Measurements from ENCODE around the gene POC1A.

The POC1A gene

DNA sequence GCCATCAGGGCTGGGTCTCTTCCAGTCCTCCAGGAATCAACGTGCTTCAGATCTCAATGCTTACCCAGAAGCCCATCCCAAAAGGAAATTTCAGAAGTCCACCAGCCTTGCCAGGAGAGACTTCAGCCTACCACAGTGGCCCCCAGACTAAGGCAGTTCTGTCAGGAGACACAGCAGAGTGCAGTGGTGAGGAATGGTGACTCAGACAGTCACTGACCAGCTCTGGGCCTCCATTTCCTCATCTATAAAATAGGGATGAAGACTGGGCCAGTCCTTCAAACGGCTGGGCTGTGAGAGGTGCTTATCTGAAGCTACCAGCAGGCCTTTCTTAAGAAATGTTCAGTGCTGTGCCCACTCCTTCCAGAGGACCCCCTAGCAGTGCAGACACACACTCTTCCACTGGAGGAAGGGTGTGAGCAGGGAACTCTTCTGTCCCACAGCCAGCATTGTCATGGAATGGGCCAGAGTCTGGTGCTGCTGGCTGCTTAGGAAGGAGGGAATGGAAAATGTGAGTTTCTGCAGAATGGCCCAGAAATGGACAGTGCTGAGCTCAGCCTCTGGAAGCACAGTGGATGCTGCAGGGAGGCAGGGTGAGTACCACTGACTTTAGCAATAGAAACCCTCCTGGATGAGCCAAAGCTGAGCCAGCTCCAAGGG, 56.2 kb downstream of the POC1A start:
- DNase-seq, result no peak

DNA sequence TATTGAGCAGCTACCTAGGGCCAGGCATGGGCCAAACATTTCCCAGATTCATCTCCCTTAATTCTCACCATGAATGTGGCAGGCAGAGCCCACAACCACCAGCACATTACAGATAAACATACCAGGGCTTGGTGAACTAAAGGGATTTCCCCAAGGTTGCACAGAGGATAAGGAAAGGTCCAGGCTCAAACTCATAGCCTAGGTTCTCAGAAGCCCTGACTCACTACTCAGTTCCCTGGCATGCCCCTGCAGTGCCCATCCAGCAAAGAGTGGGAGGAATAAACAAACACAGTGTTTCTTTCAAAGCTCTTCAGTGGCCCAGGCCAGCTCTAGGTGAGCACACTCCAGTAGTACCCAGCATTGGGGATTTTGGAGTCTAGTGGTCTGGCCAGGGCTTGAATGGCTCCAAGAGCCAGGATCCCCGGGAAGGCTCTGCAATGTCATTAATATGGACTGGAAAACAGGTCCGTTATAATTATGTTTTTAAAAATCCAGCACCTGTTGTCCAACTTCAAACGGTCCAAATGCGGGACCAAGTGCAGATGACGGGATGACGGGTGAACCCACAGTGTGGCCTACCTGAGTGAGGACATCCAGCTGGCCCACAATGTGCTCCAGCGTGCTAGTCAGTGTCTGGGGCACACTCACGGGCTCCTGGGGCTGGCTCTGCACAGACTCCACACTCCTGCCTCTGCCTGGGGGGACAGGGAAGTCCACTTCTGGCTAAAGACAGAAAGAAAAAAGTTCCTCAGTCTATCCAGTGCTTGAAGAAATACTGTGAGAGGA, 58.0 kb downstream of the POC1A start:
- DNase-seq, result no peak

DNA sequence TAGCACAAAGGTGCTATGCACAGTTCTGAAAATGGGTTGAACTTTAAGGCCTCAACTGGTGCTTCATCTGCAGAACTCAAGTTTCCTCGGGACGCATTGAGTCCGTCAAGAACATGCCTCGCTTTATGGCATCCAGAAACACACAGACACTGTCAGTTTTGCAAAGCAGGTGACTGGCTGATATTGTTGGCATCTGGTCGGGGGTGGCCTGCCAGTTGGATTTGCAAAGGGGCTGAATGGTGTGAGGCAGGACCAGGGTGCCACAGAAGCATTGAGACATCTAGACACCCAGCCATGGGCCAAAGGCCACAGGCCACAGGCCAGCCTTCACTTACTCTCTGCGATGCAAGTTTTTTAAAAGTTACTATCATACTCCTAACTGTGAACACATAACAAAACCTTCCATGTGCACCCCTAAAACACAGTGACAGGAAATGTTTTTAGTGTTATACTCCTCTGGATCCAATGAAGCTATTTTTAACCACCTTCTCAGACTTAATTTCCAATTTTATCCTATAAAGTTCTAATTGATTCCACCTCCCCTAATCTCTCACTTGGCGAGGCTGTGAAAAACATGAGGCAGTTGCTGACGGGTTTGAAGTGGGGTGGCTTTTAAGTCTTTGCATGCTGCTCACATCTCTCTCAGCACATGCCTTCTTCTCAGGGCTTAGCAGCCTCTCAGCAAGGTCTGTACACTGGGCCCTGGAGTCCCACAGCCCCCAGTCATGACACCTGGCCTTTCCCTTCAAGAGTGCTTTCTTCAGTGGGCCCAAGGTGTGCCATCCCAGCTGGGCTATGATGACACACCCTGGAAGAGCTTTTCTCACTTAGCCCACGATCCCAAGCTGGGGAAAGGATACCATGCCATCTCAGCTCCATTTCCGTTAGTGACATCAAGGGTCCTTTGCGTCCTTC, 59.4 kb downstream of the POC1A start:
- DNase-seq, result no peak

DNA sequence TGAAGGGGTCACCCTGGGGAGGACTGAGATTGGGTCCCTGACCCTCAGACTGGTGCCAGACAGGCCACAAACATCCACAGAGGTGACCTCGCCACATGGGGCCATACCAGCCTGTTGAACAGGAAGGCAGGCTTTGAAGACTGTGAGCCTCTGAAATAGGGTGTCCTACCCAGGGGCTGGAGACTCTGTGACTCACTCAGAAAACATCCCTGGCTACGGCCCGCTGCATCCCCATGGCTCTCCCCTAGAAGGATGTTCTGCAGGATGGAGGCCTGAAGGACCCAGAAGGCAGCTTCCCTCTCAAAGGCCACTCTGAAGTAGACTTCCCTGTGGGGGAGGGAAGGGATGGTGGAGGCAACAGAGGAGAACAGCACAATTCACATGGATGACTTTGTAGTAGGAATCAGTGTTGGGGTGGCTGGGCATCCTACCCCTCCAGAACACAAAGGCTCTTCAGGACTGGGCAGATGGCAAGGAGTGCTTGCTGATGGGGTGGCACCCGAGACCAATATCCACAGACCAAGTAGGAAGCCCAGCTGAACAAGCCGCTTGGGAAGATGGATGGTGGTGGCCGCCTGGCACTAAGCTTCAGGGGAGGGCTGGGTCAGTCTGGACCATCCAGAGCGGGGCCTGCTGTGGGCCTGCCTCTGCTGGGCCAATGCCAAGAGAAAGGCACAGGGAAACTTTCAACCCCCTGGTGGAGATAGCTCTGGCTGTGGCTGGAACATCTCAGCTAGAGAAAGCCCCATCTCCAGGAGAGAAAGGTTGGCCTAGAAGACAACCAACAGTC, 60.3 kb downstream of the POC1A start:
- no peak for DNase-seq

DNA sequence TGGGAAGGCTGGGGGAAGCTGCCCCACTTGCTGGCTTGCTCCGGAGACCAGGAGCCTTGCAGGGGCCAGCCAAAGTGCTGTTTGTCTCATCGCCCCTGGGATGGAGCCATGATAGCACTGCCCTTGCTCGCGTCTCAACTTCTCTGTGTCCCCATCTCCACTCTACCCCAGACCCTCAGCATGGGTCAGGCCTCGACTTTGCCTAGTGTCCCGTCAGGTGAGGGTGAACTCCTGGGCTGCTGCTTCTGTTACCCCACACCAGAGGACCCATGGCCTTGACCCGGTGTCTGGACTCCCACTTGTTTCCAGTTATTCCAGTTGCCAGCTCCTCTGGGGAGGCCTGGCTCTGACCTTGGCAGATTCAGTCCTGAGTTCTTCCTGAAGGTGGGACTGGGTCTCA, 61.3 kb downstream of the POC1A start:
- DNase-seq, result no peak

DNA sequence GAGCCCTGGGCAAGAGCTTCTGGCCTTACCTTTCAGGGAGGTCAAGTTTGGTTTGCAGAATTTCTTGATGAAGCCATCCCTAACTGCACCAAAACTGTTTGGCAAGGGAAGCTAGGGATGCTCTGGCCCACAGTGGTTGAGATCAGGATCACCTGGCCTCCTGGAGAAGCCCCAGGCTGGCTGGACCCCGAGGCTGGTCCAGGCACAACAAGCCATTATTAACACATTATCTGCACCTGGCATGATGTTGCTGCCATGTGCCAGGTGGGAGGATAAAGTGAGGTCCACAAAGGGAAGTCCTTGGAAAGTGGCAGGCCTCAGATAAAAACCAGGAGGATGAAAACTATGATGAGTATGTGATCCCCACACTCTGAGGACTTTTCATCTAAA, 62.0 kb downstream of the POC1A start:
- no peak for DNase-seq

DNA sequence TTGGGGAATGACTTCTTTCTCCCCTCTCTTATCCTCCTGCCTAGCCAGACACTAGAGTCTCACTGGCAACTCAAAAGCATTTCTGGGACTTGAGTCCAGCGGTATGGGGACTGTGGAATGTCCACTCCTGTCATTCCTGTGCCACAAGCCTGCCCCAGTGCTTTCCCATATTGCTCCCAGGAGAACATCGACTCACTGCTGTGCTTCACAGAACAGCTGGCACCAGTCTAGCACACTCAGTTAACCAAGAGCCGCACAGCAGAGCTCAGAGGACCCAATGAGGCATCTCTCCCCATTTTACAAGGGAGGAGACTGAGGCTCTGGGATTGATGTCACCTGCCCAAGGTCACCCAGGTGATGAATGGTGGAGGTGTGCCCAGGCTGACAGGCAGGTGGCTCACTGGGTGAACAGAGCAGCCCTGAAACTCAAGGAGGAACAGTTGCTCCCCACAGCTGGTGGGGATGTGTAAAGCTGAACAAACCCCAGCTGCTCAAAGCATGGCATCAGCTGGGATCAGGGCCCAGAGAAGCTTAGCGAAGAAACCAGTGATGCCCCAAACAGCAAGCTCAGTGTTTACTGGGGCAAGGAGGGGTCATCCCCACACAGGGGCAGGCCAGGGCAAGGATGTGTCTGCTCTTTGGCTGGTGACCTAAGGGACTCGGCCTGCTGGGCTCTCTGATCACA, 62.5 kb downstream of the POC1A start:
- DNase-seq, result no peak

DNA sequence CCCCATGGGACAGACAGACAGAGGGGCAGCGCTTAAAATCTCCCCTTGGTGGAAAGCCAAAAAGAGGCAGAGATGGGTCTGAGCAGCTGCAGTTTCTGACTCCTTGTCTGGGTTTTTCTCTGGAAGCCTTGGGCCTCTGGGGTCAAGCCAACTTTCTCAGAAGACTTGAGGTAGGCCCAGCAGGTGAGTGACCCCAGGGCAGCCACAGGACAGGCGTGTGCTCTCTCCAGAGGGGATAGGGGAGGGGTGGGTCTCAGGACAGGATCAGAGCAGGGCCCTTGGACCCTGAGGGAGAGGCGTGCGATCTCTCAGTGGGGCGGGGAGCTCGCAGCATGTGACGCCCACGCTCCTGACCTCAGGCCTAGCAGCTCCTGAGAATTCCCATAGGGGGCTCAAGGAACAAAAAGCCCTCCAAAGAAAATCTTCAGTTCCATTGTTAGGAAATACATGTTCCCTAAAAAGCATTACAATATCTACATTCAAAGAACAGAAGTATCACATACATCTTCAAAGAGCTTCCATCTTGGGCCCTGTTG, 63.2 kb downstream of the POC1A start:
- DNase-seq, result no peak

DNA sequence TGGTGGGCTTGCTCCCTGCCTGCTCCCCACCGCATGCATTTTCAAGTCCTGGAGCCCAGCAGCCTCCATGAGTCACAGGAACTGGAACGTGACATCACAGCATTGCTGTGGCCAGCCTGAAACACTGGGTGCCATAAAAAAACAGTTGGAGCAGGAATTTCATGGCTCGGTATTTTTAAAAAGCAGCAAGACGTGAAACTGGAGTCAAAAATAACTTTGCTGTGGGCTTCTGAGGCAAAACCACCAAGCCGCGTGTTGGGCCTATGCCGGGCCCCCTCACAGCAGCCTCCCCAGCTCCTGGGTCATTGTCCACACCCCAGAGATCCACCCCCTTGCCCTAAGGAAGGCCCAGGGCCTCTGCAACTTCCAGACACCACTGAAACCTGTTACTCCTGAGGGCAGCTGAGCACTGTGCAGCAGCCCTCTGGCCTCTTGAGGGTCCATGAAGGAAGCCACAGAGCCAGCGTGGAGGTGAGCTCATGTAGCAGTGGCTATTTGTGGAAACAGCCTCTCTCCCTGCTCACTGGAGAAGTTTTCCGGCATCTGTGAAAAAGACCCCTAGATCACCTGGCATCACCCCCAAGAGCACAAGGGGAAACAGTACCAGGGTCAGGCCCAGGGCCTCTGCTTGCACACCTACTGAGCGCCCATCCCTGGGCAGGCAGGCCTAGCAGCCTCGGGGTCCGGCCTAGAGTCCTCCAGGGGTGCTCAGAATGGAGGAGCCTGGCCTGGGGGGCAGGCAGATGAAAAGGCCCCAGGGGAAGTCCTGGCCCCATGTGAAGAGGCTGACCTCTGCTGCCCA, 63.9 kb downstream of the POC1A start:
- no peak for DNase-seq

DNA sequence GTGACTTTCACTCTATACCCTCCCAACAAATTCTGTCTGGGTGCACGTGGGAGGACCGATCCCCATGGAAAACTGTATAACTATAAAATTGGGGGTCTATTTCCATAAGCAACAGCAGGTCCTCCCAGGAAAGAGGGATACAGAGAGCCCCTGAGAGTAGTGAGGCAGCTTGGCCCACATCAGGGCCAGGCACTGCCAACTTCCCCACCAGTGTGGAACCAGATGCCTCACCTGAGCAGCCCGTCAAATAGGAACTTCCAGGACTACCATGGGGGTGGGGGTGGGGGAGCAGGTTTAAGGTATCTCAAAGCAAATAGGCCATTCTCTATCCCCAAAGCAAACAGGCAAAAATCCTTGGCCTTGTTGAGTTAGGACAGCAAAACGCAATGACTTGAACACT, 64.5 kb downstream of the POC1A start:
- no peak for DNase-seq

DNA sequence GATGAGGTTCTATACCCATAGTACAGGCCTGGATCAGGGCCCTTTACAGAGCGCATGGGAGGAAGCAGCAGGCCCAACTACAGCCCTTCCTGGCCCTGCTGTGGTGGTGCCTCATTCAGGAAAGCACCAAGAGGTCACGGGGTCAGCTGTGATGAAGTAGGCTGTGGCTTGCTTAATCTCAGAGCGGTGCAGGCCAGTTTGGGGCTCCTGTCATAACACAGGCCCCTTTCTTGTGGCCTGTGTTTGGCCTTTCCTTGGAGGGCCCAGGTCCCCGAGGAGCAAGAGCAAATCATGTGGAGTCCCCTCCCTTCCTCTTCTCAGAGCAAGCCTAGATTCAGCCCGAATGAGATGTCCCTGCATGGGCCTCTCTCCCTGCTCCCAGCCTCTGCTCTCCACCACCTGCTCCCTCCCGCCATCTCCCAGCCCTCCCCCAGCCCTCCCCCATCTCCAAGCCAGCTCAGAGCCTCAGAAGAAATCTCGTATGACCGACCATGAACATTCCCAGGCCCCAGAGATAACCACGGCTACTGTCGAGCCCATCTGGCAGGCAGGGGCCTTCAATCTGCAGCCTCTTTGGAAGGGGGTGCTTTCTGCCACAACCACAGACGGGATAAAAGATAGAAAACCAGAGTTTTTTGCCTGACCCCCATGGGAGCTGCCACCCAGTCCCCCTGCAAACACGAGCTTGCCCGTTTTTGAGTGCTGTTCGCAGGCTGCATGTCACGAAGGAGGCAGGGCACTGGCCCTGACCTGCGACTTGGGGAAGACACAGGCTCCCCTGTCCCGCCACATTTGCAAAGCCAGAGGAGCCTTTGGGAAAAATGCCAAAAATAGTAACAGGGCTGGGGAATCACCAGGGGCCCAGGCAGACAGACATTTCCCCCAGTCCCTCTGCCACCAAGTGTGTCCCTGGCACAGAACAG, 65.5 kb downstream of the POC1A start:
- no peak for DNase-seq

DNA sequence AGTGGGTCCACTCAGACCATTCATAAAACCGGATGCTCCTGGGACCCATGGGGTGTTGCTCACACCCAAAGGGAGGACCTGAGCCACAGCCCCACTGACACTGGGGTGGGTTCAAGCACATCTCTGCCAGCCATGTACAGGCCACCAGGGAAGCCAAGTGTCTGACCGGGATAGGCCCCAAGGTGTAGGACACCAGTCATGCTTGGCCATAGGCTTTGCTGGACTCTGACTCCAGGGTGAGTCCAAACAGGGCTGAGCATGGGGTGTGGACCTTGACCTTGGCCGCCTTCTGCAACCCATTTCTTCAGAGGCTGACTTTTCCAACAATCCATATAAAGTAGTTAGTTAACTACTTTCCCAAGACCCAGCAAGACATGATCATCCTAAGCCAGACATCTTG, 66.5 kb downstream of the POC1A start:
- no peak for DNase-seq

DNA sequence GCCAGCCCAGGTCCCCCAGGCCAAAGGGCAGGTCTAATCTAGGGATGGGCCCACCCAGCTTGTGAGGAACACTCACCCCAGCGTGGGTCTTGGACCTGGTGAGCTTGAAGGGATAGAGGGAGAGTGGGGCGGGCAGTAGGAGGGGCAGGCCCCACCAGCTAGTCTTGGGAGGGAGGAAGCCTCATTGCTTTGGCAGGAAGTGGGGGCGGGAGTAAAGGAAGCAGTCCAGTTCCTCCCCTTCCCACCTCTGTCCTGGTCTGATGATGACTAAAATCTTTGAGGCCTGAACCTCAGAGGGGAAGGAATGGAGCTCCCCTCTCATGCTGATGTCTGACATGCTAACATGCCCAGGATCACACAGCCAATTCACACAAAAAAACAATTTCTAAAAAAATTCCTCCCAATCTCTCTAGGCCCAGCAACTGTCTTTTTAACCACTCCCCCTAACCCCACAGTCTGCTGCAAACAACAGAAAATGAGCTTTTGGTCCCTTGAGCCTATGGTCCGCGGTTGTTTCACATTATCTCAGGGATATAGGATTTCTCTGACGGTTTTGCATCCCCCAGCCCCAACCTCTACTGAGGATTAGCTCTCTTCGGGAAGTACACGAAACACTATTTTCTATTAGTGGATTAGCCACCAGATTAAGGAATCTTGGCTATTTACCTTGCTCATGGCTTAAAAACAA, 67.1 kb downstream of the POC1A start:
- no peak for DNase-seq

DNA sequence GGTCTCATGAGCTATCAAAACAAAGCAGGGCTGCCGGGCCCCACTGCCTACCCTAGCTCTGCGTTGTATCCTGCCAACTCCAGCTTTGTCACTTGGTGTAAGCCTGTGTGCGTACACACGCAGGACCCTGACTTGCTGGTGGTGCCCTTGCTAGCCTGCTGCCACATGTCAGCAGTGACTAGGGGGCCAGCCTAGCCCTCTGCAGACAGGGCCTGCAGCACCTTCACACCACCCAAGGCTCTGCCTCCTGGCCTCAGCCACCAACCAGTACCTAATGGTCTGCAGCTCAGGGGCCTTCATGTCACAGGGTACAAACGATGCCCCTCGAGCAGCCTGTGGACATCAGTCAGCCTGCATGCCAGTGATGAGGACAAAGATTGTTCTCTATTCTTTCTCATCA, 67.8 kb downstream of the POC1A start:
- DNase-seq, result no peak

DNA sequence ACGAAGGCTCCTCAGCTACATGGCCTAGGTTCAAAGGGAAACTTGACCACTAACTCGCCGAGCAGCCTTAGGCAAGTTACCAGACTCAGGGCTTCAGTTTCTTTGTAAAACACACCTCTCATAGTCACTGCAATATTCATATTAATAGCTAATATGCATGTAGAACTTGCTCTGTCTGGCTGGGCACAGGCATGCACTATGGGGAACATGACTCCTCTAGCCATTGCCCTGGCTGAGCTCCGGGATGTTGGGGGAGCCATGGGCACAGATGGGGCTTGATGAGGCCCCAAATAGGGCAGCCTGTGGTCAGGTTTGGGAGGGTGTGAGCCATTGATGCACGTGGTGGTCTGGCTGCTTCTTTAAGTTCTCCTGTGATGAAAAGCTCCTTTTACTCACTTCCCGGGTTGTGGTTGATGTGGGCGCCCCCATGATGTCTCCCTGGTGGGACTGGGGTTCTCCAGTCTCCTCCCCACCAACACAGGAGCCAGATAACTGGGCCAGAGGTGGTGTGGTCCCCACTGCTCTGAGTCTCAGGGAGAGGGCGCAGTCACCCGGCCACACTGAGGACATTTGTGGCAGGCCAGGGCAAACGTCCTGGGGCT, 68.4 kb downstream of the POC1A start:
- no peak for DNase-seq

DNA sequence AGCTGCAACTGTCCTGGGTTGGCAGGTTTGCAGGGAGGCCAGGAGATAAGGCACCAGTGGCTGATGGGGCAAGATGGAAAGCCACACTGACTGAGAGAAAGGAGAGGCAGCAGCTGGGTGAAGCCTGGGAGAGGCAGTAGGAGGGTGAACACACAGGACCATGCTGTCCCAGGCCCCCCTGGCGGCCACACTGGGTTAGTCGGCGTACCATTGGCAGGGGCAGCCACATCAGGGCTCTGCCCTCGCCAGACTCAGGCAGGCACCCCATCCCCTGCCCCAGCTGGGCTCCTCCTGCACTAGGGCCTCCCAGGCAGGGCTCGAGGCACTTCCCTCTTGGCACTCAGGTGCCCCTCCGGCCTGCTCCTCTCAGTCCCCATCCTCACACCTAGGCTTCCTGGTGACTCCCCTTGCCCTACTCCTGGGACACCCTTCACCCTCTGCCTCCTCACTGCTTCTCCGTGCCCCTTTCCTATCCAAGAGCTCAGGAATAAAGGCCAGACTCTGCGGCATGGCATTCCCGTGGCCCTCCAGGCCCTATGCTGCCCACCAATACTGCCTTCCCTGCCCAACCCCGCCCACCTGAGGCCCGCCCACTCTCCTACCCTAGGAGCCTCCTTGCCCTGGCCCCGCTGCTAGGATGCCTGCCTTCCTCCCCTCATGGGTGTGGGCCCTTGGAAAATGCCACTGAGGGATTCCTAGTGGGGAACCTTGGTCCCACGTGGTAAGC, 69.1 kb downstream of the POC1A start:
- no peak for DNase-seq

DNA sequence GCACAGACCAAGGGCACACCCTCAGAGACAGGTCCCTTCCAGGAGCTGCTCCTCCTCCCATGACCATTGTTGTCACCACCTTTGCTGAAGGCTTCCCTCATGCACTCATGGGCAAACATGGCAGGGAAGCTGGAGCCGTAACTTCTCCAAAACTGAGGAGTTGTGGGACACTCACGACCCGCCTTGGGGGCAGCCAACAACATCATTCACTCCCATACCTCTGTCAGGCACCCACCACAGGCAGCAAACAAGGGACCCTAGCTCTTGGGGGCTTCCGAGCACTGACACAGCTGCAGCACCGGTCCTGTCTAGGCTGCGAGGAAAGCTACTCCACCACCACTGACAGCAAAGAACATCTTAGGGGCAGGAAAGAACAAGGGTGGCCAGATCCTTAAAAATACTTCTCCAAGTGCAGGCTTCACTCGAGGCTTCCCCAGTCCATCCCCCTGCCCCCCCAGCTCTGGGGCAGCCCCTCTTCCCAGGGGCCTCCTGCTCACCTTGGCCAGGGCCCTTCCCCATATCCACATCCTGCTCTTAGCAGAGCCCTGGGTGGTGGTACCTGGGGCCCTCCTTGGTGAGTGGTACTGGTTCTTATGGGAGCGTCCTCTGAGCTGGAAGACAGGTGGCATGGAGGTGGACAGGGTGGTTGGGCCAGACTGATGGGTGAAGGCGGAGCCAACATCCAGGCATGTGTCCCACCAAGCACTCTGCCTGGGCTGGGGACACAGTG, 69.8 kb downstream of the POC1A start:
- no peak for DNase-seq

Measured in stimulated activated naive CD4-positive, alpha-beta T cell treated with Interleukin-2 at 50 U/mL for 16 hours (primary cell).